ENCODE results near the gene SMO. TPM values are rescaled to one million over a fixed set of nuclear protein-coding genes. Genes with fewer than 3 reads are reported as not detected.

SMO gene
- total and polyA plus RNA-seq, 9 of the 15 experiments (the other 6 are each of a cell fraction or from before 2014, with no cell fraction given): 0.05 to 0.13 (median 0.10) TPM; not detected in 5

DNA sequence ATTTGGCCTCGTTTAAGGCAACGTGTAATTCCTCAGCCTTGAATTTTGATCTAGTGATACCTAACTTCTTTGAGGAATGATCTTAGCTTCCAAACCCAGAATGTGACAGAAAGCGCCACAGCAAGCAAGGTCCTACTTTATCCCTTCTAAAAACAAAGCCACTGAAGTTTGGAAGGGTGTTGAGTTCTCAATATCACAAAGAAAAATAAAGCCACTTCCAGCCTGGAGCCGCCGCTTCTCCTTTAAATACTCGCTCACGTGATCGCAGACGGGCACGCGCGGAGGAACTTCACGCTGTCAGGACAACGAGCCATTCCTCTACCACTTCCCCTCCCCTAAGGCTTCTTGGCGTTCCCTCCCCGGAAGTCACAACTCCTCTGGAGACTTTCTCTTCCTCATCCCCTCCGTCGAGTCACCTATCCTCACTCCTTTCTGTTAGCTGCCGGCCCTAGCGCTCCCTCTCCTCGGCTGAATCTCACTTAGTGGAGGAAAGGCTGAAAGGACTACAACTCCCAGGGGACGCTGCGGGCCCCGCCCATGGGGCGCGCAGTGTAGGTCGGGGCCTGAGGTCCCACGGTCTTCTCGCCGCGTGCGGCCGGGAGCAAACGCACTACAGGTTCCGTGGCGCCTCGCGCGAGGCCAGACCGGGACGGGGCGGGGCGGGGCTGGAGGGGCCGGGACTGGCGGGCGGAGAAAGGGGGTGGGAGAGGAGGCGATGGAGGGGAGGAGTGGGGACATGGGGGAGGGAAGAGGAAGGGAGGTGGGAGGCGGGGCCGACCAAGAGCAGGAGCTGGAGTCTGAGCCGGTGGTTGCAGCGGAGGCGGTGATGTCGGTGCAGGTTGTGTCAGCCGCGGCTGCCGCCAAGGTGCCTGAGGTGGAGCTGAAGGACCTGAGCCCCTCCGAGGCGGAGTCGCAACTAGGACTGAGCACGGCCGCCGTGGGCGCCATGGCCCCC is 36.1 kb downstream of the SMO start, which contains the start of gene AHCYL2 (continued):
- TF ChIP-seq ZNF398 (CRISPR knock-in tag; IDR thresholded peaks at IDR 0.05) (no peak), ZKSCAN8 (CRISPR knock-in tag; IDR thresholded peaks at IDR 0.05) (peak; percentile 79), BCL6 (CRISPR knock-in tag; IDR thresholded peaks at IDR 0.05) (peak; percentile 90), SPI1 (IDR thresholded peaks at IDR 0.05; ENCODE audit: borderline replicate concordance, low read depth, low read length) (peak; percentile 97), MBD2 (IDR thresholded peaks at IDR 0.05; ENCODE audit: borderline replicate concordance, low read depth) (peak; percentile 98), DNMT1 (IDR thresholded peaks at IDR 0.05) (no peak), HNRNPUL1 (IDR thresholded peaks at IDR 0.05; ENCODE audit: low read length) (no peak), ATF1 (CRISPR knock-in tag; IDR thresholded peaks at IDR 0.05) (no peak), ATF1 (tag; IDR thresholded peaks at IDR 0.05) (peak; percentile 88), SMARCA5 (IDR thresholded peaks at IDR 0.05) (no peak), JUND (IDR thresholded peaks at IDR 0.05; ENCODE audit: borderline replicate concordance, low read depth, low read length) (no peak; the same call in 1 of the 2 replicates), JUND (tag; IDR thresholded peaks at IDR 0.05; ENCODE audit: borderline replicate concordance, low read depth, low read length) (peak; percentile 61; the same call in 1 of the 3 replicates), PTBP1 (IDR thresholded peaks at IDR 0.05; ENCODE audit: low read depth, low read length) (0 out of 2 replicates have a peak, but pooled peaks have one; percentile 20), ZFP36 (IDR thresholded peaks at IDR 0.05; ENCODE audit: low read depth, low read length, partially characterized antibody) (peak; percentile 34), E2F3 (CRISPR knock-in tag; IDR thresholded peaks at IDR 0.05) (peak; percentile 67), FOXP1 (CRISPR knock-in tag; IDR thresholded peaks at IDR 0.05) (peak; percentile 79), ZNF830 (CRISPR knock-in tag; IDR thresholded peaks at IDR 0.05) (no peak), ZNF311 (CRISPR knock-in tag; IDR thresholded peaks at IDR 0.05) (peak; percentile 69; the same call in 1 of the 2 replicates), SIN3A (IDR thresholded peaks at IDR 0.05; ENCODE audit: borderline replicate concordance in 2 of 2, control insufficient read depth in 1 of 2, low read depth in 2 of 2, low read length in 2 of 2) (peak in 1 of 2 experiments; percentile 29; a peak in 2 of 4 replicates), ZNF24 (IDR thresholded peaks at IDR 0.05) (peak; percentile 6; the same call in 1 of the 2 replicates), MTA1 (IDR thresholded peaks at IDR 0.05; ENCODE audit: borderline replicate concordance) (peak; percentile 87; the same call in 1 of the 2 replicates), KLF13 (tag; IDR thresholded peaks at IDR 0.05; ENCODE audit: borderline replicate concordance, low read depth) (peak; percentile 81; the same call in 1 of the 2 replicates), DMBX1 (CRISPR knock-in tag; IDR thresholded peaks at IDR 0.05; ENCODE audit: borderline replicate concordance) (peak; percentile 91; the same call in 1 of the 2 replicates), ZNF277 (CRISPR knock-in tag; IDR thresholded peaks at IDR 0.05; ENCODE audit: borderline replicate concordance) (no peak)
- TF ChIP-seq, protein P1, sequence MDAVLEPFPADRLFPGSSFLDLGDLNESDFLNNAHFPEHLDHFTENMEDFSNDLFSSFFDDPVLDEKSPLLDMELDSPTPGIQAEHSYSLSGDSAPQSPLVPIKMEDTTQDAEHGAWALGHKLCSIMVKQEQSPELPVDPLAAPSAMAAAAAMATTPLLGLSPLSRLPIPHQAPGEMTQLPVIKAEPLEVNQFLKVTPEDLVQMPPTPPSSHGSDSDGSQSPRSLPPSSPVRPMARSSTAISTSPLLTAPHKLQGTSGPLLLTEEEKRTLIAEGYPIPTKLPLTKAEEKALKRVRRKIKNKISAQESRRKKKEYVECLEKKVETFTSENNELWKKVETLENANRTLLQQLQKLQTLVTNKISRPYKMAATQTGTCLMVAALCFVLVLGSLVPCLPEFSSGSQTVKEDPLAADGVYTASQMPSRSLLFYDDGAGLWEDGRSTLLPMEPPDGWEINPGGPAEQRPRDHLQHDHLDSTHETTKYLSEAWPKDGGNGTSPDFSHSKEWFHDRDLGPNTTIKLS (IDR thresholded peaks at IDR 0.05; ENCODE audit: borderline replicate concordance, low read depth): peak; percentile 97

Data from K562 (cell line).